RCC 7860 (cell line): ENCODE measurements around the gene CCDC82.
A peak's percentile ranks its signal among the peaks of the same experiment; 100 is the strongest.
"Not testable (repeated sequence)": the region's sequence is repeated elsewhere in the genome, so short reads cannot be mapped to it uniquely, and the experiment has no call there.

ENCODE experiments used
- DNase-seq: peaks from one replicate; pipeline ENCODE4 v3.0.0-alpha.2; 2015; ENCODE audit warnings: low spot score
- FAIRE-seq: peaks from 2 replicates; lab custom pipeline; 2012; peaks lifted over from hg19 to GRCh38; lab: Jason Lieb, UNC

CCDC82 gene

DNA sequence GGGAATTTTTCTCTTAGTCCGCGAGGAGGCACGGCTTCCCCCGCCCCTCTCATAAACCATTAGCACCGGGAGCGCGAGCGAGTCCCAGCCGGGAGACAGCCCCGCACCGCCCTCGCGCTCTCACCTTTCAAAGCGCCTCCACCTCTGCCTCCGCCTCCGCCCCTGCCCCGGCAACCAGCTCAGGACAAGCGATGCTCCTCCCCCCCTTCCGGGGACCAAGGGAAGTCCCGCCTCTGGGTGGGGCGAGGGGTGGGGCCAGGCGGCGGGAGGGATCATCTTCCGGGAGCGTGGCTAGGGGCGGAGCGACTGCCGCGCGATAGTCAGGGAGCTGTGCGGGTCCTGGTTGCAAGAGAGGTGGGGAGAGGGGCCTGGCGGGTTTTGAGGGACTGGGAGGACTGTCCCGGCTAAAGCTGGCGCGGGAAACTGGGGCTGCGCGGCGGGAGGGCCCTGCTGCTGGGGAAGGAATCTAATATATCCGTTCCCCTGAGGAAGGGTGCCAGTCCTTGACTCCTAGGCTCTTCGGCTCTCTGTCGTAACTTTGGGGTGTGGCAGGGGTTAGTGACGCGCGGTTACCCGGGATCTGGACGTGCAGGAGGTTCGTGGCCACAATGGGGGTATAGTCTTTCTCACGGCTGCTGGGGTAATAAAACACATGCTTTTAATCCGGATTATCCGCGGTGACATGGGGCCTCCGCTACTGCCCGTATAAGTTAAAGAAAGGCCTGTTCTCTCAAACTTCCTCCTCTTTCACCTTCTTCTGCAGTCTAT lies at the start of gene CCDC82, which contains the start of gene JRKL:
Gene CCDC82, minus strand, starts transcription at position 193 of the 768 bp plus-strand sequence. CDS start 5,165 bp downstream, outside the sequence.
Gene JRKL, plus strand, starts transcription at position 294 of the 768 bp plus-strand sequence. CDS start 637 bp downstream, outside the sequence.
- no peak for FAIRE-seq
- DNase-seq, result peak; percentile 78

DNA sequence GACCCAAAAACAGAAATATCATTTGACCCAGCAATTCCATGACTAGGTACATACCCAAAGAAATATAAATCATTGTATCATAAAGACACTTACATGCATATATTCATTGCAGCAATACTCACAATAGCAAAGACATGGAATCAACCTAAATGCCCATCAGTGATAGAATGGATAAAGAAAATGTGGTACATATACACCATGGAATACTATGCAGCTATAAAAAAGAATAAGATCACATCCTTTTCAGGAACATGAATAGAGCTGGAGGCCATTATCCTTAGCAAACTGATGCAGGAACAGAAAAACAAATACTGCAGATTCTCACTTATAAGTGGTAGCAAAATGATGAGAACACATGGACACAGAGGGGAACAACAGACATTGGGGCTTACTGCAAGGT lies 42.9 kb upstream of the CCDC82 start:
- not testable (repeated sequence) for FAIRE-seq, DNase-seq

DNA sequence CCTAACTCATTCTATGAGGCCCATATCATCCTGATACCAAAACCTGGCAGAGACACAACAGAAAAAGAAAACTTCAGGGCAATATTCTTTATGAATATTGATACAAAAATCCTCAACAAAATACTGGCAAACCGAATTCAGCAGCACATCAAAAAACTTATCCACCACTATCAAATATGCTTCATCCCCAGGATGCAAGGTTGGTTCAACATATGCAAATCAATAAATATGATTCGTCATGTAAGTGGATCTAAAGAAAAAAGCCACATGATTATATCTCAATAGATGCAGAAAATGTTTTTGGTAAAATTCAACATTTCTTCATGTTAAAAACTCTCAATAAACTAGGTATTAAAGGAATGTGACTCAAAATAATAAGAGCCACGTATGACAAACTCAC lies 41.0 kb upstream of the CCDC82 start:
- no peak for DNase-seq
- FAIRE-seq, result no peak

DNA sequence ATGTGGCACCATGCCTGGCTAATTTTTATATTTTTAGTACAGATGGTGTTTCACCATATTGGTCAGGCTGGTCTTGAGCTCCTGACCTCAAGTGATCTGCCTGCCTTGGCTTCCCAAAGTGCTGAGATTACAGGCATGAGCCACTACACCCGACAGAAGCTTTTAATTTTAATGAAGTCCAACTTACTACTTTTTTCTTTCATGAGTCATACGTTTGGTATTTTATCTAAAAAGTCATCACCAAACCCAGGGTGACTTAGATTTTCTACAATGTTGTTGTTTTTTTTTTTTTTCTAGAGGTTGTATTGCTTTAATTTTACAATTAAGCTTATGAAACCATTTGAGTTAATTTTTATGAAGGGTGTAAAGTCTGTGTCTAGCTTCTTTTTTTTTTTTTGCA lies 35.0 kb upstream of the CCDC82 start:
- FAIRE-seq, result no peak
- DNase-seq, result peak; percentile 46

DNA sequence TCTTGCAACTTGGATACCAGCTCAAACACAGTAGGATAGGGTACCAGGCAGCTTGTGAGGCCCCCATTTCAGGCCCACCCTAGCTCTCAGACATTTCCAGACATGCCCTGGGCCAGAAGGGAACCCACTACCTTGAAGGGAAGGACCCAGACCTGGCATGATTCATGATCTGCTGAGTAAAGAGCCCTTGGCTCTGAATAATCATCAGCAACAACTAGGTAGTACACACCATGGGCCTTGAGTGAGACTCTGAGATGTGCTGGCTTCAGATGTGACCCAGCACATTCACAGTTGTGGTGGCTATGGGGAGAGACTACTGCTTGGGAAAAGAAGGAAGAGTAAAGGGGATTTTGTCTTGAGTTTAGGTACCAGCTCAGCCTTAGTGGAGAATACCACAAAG lies 23.7 kb upstream of the CCDC82 start:
- FAIRE-seq (no peak), DNase-seq (no peak)

DNA sequence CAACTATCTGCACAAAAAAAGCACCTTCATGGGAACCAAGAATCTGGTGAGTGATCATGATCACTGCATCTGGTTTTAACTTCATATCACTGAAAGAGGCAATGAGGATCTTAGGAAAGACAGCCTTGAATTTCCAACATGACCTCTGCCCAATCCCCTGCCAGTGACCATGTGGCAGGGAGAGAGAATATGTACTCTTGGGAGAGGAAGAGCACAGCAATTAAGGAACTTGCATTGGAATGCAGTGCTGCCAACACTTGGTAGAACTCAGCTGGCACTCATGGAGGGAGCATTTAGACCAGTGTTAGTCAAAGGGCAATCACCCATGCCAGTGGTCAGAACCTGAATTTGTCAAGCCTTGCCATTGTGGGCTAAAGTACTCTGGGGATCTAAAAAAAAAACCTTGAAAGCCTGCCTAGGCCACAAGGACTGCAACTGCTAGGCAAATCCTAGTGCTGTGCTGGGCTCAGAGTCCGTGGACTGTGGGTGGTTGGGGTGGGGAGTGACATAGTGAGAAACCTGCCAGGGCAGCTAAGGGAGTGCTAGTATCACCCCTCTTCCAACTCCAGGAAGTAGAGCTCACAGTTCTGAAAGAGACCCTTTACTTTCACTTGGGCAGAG lies 23.2 kb upstream of the CCDC82 start:
- DNase-seq (no peak), FAIRE-seq (no peak)

DNA sequence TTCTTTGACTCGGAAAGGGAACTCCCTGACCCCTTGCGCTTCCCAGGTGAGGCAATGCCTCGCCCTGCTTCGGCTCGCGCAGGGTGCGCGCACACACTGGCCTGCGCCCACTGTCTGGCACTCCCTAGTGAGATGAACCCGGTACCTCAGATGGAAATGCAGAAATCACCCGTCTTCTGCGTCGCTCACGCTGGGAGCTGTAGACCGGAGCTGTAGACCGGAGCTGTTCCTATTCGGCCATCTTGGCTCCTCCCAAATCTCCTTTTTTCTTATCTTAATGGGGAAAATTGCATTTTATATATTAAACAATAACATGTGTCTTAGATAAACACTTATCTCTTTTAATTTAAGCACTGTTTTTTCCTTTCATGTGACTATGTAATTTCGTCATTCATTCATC lies 21.7 kb upstream of the CCDC82 start:
- FAIRE-seq, DNase-seq: not testable (repeated sequence)

DNA sequence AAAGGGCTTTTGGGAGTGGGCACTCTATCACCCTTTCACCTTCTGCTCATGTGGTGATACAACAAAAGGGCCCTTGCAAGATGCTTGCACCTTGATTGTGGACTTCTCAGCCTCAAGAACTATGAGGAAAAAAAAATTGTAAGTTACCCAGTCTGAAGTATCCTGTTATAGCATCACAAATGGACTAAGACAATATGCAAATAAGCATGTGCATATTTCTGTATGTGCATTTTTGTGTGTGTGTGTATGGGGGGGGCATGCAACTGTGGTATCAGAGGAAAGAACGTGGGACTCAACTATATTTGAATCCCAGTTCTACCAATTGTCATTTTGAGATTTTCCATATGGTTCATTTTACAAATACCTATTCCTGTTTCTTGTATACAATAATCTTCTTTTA lies 11.0 kb upstream of the CCDC82 start:
- FAIRE-seq (no peak), DNase-seq (no peak)

DNA sequence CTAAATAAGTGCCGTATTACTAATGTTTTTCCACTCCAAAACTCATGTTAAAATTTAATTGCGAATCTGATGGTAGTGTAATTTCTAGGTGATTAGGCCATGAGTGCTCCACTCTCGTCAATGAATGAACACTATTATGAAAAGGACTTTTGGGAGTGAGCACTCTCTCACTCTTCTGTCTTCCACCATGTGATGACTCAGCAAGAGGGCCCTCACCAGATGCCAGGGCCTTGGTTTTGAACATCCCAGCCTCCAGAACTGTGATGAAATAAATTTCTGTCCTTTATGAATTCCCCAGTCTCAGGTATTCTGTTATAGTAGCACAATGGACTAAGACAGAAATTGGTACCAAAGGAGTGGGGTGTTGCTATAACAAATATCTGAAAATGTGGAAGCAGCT lies 8.2 kb upstream of the CCDC82 start:
- FAIRE-seq (no peak), DNase-seq (no peak)

DNA sequence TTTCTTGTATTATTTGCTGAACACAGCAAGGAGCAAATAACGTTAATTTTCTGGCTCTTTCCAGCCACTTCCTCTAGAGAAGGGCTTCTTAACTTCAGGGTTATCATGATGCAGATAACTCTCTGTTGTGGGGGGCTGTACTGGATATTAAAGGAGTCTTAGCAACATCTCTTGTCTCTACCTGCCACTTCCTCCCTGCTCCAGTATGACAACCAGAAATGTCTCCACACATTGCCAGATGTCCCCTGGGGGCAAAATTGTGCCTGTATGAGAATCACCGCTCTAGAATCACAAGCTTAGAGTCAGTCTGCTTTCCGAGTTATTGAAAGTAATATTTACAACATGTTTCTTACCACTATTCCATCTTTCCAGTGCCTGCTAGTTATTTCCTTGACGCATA lies 6.9 kb upstream of the CCDC82 start:
- DNase-seq, result no peak
- no peak for FAIRE-seq

DNA sequence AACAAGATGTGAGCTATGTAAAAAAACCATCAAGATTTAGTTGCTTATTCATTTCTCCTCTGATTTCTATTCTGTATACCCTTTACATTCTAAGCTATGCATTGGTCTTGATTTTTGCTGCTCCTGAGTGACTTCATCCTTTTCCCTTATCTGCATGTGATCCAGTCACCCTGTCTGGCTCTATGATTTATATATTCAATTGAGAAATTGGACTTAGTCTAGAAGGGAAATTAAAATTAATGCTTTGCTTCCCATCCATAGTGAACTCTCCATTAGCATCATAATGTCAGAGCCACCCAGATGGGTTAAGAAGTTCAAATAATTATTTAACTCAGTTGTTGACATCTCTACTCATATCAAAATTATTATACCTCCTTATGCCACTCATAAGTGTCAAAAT lies 5.1 kb upstream of the CCDC82 start:
- FAIRE-seq (no peak), DNase-seq (no peak)

DNA sequence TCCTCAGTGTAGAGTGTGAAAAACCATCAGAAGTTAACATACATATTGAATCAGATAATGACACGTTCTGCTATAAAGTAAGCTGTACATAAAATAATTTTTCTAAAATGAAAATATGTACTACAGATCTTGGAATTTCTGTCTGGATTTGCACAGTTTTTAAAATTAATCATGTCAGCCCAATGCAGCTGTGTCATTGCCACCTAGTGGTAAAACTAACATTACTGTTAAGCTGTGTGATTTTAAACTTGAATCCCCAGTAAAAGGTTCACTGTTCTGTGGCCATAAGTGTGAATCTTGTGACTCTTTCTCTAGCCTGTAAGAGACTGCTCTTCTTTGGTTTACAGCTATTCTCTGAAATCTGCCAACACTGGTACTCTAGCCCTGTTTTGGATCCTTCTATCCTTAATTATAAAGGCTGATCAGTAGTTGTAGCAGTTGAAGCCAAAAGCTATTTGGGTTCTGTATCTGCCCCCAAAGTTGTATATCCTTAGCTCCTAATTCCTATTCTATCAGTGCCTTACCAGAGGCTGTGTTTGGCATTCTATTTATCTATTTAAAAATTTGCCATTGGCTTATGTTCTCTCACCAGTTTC lies 4.1 kb upstream of the CCDC82 start:
- FAIRE-seq (peak; percentile 78), DNase-seq (peak; percentile 20)

DNA sequence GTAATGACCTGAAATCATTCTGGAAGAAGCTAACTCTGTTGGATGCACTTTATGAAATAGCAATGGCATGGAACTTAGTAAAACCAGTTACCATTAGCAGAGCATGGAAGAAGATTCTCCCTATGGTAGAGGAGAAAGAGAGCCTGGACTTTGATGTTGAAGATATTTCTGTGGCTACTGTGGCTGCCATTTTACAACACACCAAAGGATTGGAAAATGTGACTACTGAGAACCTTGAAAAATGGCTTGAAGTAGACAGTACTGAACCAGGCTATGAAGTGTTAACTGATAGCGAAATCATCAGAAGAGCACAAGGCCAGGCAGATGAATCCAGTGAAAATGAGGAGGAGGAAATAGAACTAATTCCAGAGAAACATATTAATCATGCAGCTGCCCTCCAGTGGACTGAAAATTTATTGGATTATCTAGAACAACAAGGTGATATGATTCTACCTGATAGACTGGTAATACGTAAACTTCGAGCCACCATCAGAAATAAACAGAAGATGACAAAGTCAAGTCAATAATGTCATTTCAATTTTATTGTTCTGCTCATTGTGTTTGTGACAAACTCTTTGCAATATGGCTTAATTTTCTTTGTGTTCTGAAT lies 2.1 kb upstream of the CCDC82 start:
- FAIRE-seq (no peak), DNase-seq (peak; percentile 13)

DNA sequence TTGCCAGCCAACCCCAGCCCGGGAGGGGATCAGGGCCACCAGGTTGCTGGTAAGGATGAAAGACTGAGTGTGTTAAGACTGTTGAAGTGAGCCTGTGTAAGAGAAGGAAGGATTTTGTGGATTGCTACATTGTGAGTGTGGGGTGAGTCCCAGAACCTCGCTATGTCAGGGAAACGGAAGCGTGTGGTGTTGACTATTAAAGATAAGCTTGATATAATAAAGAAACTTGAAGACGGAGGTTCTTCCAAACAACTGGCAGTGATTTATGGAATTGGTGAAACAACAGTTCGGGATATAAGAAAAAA lies 728 bp upstream of the CCDC82 start:
- no peak for DNase-seq
- FAIRE-seq, result no peak

DNA sequence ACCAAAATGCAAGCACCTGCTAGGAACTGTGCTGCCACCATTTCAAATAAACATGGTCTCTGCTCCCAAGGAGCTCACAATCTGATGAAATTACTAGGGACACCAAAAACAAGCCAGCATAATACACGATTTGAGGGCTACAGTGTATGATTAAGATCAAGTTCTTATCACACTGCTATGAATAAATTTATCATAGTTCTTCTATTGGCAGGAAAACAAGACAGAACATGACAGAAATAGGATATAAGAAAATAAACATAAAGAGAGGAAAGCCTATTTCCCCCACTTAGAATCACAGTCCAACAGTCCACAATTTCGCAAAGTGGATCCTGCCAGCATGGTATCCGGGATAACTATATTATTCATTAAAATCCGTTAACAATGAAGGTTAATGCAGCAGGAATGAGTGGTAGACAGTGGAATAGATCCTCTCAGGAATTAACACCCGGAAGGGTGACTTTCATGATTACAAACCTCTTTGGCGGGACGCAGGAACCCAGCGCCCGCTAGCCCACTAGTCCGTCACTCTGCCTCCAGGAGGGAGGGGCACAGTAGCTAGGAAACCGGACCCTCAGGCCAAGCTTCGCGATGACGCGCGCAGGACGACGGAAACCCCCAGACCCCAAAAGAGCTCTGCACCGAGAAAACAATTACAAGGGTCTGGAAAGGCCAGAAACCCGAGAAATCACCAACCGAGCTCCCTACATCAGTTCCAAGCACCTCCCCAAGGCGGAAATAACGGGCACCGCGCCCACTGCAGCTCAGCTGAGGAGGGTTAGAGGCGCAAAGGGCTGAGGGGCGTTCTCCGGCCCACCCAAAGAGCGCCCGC lies 607 bp downstream of the CCDC82 start:
- no peak for FAIRE-seq
- DNase-seq, result peak; percentile 35

DNA sequence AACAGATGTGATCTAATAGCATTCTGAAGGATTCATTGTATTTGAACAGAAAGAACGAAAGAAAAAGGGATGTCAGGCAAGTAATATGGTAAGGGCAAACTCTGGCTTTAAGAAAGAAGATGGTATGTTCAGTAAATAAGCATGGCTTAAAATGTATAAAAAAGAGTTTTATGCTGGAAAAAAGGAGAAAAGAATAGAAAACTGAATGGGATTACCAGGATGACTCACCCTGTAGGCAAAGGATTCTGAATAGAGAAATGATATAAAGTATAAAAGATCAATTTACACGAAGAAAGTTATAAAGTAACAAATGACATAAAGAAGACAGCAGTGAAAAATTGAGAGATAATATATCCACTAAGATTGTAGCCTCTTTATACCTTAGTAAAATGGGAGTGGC lies 4.5 kb downstream of the CCDC82 start:
- FAIRE-seq, result no peak

DNA sequence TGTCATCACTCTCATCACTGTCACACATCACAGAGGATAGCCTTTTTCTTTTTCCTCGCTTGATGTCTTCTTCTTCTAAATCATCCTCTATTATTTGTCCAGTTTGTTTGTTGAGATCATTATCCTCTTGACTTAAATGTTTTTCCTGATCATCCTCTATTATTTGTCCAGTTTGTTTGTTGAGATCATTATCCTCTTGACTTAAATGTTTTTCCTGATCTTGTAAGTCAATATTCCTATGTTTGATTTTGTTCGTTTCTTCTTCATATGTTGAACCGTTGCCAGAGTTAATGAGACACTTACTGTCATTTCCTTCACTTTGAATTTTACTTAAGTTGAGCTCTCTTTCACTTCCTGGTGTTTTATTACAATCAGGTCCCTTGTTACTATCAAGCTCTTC lies 5.6 kb downstream of the CCDC82 start:
- FAIRE-seq (no peak), DNase-seq (no peak)

More for the DNA sequence above, 4.5 kb downstream of the CCDC82 start:
- no peak for DNase-seq

DNA sequence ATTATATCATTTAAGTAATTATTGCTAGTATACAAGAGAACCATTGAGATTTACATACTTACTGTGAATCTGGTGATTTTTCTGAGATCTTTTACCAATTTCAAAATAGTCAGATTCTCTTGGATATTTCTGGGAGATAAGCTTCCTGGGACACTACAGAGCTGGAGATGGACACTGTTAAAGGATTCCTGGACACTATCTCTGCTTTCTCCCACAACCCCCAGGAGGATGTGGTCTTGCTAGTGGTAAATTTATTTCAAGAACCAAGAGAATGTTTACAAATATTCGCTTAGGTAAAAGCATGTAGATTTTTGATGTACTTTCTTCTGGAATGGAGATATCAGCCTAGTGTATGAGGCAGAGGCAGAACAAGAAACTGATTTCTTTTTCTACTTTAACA lies 12.9 kb downstream of the CCDC82 start:
- FAIRE-seq (no peak), DNase-seq (no peak)

DNA sequence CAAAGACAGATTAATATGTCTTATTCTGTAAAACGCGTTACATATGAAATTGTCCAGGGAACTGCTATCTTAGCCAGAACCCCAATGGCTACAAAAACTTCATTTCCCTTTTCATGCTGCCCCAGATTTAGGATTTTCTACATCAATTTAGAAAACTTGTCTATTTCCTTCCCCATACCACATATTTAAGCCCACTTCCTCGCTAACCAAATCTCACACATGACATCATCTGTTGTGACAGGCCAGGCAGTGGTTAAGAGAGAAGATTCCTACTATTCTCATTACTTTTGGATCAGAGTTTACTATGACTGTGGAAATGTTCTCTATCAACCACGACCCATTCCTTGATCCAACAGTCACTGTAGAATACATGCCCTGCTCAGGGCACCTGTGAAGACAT lies 15.9 kb downstream of the CCDC82 start:
- FAIRE-seq (no peak), DNase-seq (no peak)

DNA sequence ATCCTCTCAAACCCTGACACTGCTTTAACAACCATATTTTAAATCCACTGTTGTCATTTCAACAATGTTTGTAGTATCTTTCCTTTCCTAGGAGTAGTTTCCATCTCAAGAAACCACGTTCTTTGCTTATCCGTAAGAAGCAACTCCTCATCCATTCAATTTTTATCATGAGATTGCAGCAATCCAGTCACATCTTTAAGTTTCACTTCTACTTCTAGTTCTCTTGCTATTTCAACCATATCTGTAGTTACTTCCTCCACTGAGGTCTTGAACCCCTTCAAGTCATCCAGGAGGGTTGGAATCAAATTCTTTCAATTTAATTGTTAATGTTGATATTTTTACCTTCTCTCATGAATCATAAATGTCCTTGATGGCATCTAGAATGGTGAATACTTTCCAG lies 22.4 kb downstream of the CCDC82 start:
- DNase-seq (no peak), FAIRE-seq (no peak)

DNA sequence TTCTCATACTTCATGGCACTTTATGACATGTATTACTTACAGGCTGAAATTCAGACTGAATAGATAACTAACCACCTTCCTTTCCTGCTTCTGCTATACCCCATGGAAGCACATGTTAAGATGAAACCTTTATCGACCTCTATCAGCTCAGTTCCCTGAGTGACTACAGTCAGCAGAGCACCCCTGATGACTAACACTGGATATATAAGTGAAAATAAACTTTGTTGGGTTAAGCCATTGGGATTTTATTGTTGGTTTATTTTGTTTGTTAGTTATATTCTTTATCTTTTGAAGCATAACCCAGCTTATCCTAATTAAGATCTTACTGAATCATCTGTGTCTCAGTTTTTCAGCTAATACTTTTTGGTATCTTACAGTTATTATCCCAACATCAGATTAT lies 23.7 kb downstream of the CCDC82 start:
- no peak for DNase-seq
- no peak for FAIRE-seq
